HepG2 (cell line): ENCODE results near the gene ICAM5. TPM values are rescaled to one million over a fixed set of nuclear protein-coding genes. Genes with fewer than 3 reads are reported as not detected.

Experiments used
- DNMT1 ChIP-seq: sonication (generic); formaldehyde crosslinking; IDR thresholded peaks from 2 replicates; pipeline ENCODE4 v1.5.1; 2020; ENCODE audit warnings: mild to moderate bottlenecking, missing genetic modification reagents
- GPN1 ChIP-seq: sonication (generic); formaldehyde crosslinking; IDR thresholded peaks from 2 replicates; pipeline ENCODE4 v1.5.1; 2020; ENCODE audit warnings: missing genetic modification reagents, borderline replicate concordance
- IKZF1 ChIP-seq: fragments of 450-650 bp; IDR thresholded peaks from 2 replicates; pipeline ENCODE4 v1.7.1; 2016
- IKZF4 ChIP-seq: sonication (generic); formaldehyde crosslinking; IDR thresholded peaks from 2 replicates; pipeline ENCODE4 v1.5.1; 2020; ENCODE audit warnings: borderline replicate concordance, mild to moderate bottlenecking, low read depth, missing genetic modification reagents; ENCODE audit errors: not compliant biosample characterization
- JUNB ChIP-seq: sonication (generic); formaldehyde crosslinking; IDR thresholded peaks from 2 replicates; pipeline ENCODE4 v1.8.0; 2022; ENCODE audit warnings: missing genetic modification reagents, mild to moderate bottlenecking, borderline replicate concordance
- SP4 ChIP-seq: sonication (generic); formaldehyde crosslinking; IDR thresholded peaks from 2 replicates; pipeline ENCODE4 v1.8.1; 2023; ENCODE audit warnings: mild to moderate bottlenecking, missing genetic modification reagents
- ZFY ChIP-seq: sonication (generic); formaldehyde crosslinking; IDR thresholded peaks from 2 replicates; pipeline ENCODE4 v1.4.0; 2020; ENCODE audit warnings: missing genetic modification reagents
- ZNF446 ChIP-seq: sonication (generic); formaldehyde crosslinking; IDR thresholded peaks from 2 replicates; pipeline ENCODE4 v1.5.0; 2020; ENCODE audit warnings: mild to moderate bottlenecking, missing genetic modification reagents
- ZNF563 ChIP-seq: sonication (generic); formaldehyde crosslinking; IDR thresholded peaks from 2 replicates; pipeline ENCODE4 v1.8.0; 2022; ENCODE audit warnings: mild to moderate bottlenecking, moderate library complexity, missing genetic modification reagents
- ZNF766 ChIP-seq: sonication (generic); formaldehyde crosslinking; IDR thresholded peaks from 2 replicates; pipeline ENCODE4 v1.5.0; 2020; ENCODE audit warnings: missing genetic modification reagents, borderline replicate concordance
- ZNF784 ChIP-seq: sonication (generic); formaldehyde crosslinking; IDR thresholded peaks from 2 replicates; pipeline ENCODE4 v1.5.1; 2020; ENCODE audit warnings: missing genetic modification reagents, mild to moderate bottlenecking, borderline replicate concordance
- ZNF790 ChIP-seq: sonication (generic); formaldehyde crosslinking; IDR thresholded peaks from 2 replicates; pipeline ENCODE4 v1.8.0; 2022; ENCODE audit warnings: missing genetic modification reagents, mild to moderate bottlenecking, borderline replicate concordance
- ZSCAN31 ChIP-seq: sonication (generic); formaldehyde crosslinking; IDR thresholded peaks from 2 replicates; pipeline ENCODE4 v1.5.0; 2020; ENCODE audit warnings: low read depth, mild to moderate bottlenecking, missing genetic modification reagents
- polyA plus RNA-seq, 8 experiments: library from polyadenylated mRNA; depleted of rRNA in 3 of 8; stranded (reverse) in 7 of 8; unstranded in 1 of 8; fragments of >200 nt; fragmentation: Illumina TruSeq in 4 of 8; extraction: Trizol in 4 of 8; gene quantifications; 2 replicates each; pipeline versions ENCODE4 v1.2.1 to v1.2.3, GENCODE V29; 2011 to 2016; ENCODE audit warnings: low read depth in 4 of 8, missing spikeins in 1 of 8, mixed read lengths in 1 of 8; ENCODE audit not compliant: insufficient read depth in 1 of 8
- total RNA-seq, 5 experiments: library from RNA; depleted of rRNA; stranded (reverse); fragments of >200 nt; fragmentation: Illumina TruSeq; extraction: Trizol; gene quantifications; 2 replicates each; pipeline ENCODE4 v1.2.3, GENCODE V29; 2016; ENCODE audit warnings: low read depth in 1 of 5
- TF ChIP-seq, protein P1 (sequence below): sonication (generic); formaldehyde crosslinking; IDR thresholded peaks from 2 replicates; pipeline ENCODE4 v1.4.0; 2020; ENCODE audit warnings: missing genetic modification reagents
- TF ChIP-seq, protein P2 (sequence below): sonication (generic); formaldehyde crosslinking; IDR thresholded peaks from 2 replicates; pipeline ENCODE4 v1.8.0; 2022; ENCODE audit warnings: low read depth, missing genetic modification reagents
- TF ChIP-seq, protein P3 (sequence below): sonication (generic); formaldehyde crosslinking; IDR thresholded peaks from 2 replicates; pipeline ENCODE4 v1.4.0; 2020; ENCODE audit warnings: mild to moderate bottlenecking, missing genetic modification reagents
- TF ChIP-seq, protein P4 (sequence below): sonication (generic); formaldehyde crosslinking; IDR thresholded peaks from 2 replicates; pipeline ENCODE4 v1.9.0; 2021; ENCODE audit warnings: missing genetic modification reagents, borderline replicate concordance

ICAM5 gene
- total and polyA plus RNA-seq, 2 of the 13 experiments (the other 11 are each of a cell fraction or from before 2014, with no cell fraction given), result 0.46 to 1.6 TPM

GRCh38 chr19:10295847-10296591 is 6.3 kb downstream of the ICAM5 start (continued):
- TF ChIP-seq, protein P1, sequence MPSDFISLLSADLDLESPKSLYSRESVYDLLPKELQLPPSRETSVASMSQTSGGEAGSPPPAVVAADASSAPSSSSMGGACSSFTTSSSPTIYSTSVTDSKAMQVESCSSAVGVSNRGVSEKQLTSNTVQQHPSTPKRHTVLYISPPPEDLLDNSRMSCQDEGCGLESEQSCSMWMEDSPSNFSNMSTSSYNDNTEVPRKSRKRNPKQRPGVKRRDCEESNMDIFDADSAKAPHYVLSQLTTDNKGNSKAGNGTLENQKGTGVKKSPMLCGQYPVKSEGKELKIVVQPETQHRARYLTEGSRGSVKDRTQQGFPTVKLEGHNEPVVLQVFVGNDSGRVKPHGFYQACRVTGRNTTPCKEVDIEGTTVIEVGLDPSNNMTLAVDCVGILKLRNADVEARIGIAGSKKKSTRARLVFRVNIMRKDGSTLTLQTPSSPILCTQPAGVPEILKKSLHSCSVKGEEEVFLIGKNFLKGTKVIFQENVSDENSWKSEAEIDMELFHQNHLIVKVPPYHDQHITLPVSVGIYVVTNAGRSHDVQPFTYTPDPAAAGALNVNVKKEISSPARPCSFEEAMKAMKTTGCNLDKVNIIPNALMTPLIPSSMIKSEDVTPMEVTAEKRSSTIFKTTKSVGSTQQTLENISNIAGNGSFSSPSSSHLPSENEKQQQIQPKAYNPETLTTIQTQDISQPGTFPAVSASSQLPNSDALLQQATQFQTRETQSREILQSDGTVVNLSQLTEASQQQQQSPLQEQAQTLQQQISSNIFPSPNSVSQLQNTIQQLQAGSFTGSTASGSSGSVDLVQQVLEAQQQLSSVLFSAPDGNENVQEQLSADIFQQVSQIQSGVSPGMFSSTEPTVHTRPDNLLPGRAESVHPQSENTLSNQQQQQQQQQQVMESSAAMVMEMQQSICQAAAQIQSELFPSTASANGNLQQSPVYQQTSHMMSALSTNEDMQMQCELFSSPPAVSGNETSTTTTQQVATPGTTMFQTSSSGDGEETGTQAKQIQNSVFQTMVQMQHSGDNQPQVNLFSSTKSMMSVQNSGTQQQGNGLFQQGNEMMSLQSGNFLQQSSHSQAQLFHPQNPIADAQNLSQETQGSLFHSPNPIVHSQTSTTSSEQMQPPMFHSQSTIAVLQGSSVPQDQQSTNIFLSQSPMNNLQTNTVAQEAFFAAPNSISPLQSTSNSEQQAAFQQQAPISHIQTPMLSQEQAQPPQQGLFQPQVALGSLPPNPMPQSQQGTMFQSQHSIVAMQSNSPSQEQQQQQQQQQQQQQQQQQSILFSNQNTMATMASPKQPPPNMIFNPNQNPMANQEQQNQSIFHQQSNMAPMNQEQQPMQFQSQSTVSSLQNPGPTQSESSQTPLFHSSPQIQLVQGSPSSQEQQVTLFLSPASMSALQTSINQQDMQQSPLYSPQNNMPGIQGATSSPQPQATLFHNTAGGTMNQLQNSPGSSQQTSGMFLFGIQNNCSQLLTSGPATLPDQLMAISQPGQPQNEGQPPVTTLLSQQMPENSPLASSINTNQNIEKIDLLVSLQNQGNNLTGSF, result peak; percentile 75; the same call in 1 of the 2 replicates
- TF ChIP-seq DNMT1 (CRISPR knock-in tag), result 0 out of 2 replicates have a peak, but pooled peaks have one; percentile 37
- 0 out of 2 replicates have a peak, but pooled peaks have one; percentile 30 for TF ChIP-seq ZNF766 (CRISPR knock-in tag)
- no peak for TF ChIP-seq GPN1 (CRISPR knock-in tag)
- TF ChIP-seq, protein P2, sequence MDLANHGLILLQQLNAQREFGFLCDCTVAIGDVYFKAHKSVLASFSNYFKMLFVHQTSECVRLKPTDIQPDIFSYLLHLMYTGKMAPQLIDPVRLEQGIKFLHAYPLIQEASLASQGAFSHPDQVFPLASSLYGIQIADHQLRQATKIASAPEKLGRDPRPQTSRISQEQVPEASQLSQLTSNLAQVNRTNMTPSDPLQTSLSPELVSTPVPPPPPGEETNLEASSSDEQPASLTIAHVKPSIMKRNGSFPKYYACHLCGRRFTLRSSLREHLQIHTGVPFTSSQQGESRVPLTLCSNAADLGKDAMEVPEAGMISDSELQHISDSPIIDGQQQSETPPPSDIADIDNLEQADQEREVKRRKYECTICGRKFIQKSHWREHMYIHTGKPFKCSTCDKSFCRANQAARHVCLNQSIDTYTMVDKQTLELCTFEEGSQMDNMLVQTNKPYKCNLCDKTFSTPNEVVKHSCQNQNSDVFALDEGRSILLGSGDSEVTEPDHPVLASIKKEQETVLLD (CRISPR knock-in tag), result peak; percentile 77
- peak; percentile 68; the same call in 1 of the 2 replicates for TF ChIP-seq ZNF446 (CRISPR knock-in tag)
- peak; percentile 73; the same call in 1 of the 2 replicates for TF ChIP-seq ZNF563 (CRISPR knock-in tag)
- TF ChIP-seq ZNF790 (CRISPR knock-in tag), result peak; percentile 35; the same call in 1 of the 2 replicates
- TF ChIP-seq, protein P3, sequence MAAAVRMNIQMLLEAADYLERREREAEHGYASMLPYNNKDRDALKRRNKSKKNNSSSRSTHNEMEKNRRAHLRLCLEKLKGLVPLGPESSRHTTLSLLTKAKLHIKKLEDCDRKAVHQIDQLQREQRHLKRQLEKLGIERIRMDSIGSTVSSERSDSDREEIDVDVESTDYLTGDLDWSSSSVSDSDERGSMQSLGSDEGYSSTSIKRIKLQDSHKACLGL (CRISPR knock-in tag), result 0 out of 2 replicates have a peak, but pooled peaks have one; percentile 53
- TF ChIP-seq IKZF1, result no peak
- TF ChIP-seq ZNF784, result 0 out of 2 replicates have a peak, but pooled peaks have one; percentile 50
- peak; percentile 36; the same call in 1 of the 2 replicates for TF ChIP-seq ZSCAN31 (CRISPR knock-in tag)
- TF ChIP-seq IKZF4 (CRISPR knock-in tag), result peak; percentile 68
- TF ChIP-seq, protein P4, sequence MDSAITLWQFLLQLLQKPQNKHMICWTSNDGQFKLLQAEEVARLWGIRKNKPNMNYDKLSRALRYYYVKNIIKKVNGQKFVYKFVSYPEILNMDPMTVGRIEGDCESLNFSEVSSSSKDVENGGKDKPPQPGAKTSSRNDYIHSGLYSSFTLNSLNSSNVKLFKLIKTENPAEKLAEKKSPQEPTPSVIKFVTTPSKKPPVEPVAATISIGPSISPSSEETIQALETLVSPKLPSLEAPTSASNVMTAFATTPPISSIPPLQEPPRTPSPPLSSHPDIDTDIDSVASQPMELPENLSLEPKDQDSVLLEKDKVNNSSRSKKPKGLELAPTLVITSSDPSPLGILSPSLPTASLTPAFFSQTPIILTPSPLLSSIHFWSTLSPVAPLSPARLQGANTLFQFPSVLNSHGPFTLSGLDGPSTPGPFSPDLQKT, result no peak
- TF ChIP-seq SP4, result peak; percentile 46
- peak; percentile 33; the same call in 1 of the 2 replicates for TF ChIP-seq JUNB (CRISPR knock-in tag)
- peak; percentile 64; the same call in 1 of the 2 replicates for TF ChIP-seq ZFY (CRISPR knock-in tag)
